Natural killer cell (primary cell): ENCODE data around the gene C6orf141. TPM values are rescaled to one million over a fixed set of nuclear protein-coding genes. Genes with fewer than 3 reads are reported as not detected.

Experiments used
- ATAC-seq, 3 donors: fragments of 150-1000 bp in 2 of 3; fragments of 200-7000 bp in 1 of 3; cut with Tn5 transposase; 1 replicate in 1 of 3; 2 replicates in 2 of 3; pipeline ENCODE4 v1.10.0; 2021; ENCODE audit warnings: mild to moderate bottlenecking in 2 of 3, moderate library complexity in 2 of 3
- DNase-seq, 2 donors: peaks; one replicate each; pipeline versions ENCODE4 v3.0.0 to v3.0.0-alpha.2; 2013 to 2021; ENCODE audit warnings: mixed read lengths in 1 of 2
- H3K27ac ChIP-seq: one replicate; pipeline ENCODE4 v1.5.1; 2013; ENCODE audit warnings: mild to moderate bottlenecking, low read length
- H3K27me3 ChIP-seq: one replicate; pipeline ENCODE4 v1.6.1; 2013; ENCODE audit warnings: low read length; ENCODE audit not compliant: control insufficient read depth, insufficient read depth
- H3K36me3 ChIP-seq: one replicate; pipeline ENCODE4 v1.6.1; 2013; ENCODE audit warnings: low read length; ENCODE audit not compliant: control insufficient read depth, insufficient read depth
- H3K4me1 ChIP-seq: one replicate; pipeline ENCODE4 v1.6.1; 2013; ENCODE audit warnings: low read length; ENCODE audit not compliant: control insufficient read depth, insufficient read depth
- H3K4me3 ChIP-seq: one replicate; pipeline ENCODE4 v1.5.1; 2013; ENCODE audit warnings: low read length
- H3K9me3 ChIP-seq: one replicate; pipeline ENCODE4 v1.6.1; 2013; ENCODE audit warnings: low read length; ENCODE audit not compliant: control insufficient read depth, insufficient read depth
- H3K27ac Mint-ChIP-seq, 2 donors: one replicate each; pipeline ENCODE4 v1.8.0; 2022; ENCODE audit warnings: mild to moderate bottlenecking in 2 of 2, mixed read lengths in 2 of 2, moderate library complexity in 1 of 2
- H3K27me3 Mint-ChIP-seq, 2 donors: one replicate each; pipeline ENCODE4 v1.8.0; 2022; ENCODE audit warnings: low read depth in 2 of 2, mixed read lengths in 2 of 2
- H3K36me3 Mint-ChIP-seq: one replicate; pipeline ENCODE4 v1.8.0; 2022; ENCODE audit warnings: mixed read lengths
- H3K4me1 Mint-ChIP-seq, 2 donors: one replicate each; pipeline ENCODE4 v1.8.0; 2022; ENCODE audit warnings: mixed read lengths in 2 of 2
- H3K4me3 Mint-ChIP-seq: one replicate; pipeline ENCODE4 v1.8.0; 2022; ENCODE audit warnings: mild to moderate bottlenecking, moderate library complexity, mixed read lengths
- H3K9me3 Mint-ChIP-seq, 2 donors: one replicate each; pipeline ENCODE4 v1.8.0; 2022; ENCODE audit warnings: mixed read lengths in 2 of 2
- WGBS: methylation state at CpG from one replicate; pipeline ENCODE4 v1.1.7; 2013; ENCODE audit warnings: missing lambda C conversion rate; ENCODE audit not compliant: insufficient coverage; 5-methylcytosine and 5-hydroxymethylcytosine counted together
- intact Hi-C: fragments of 100-400 bp; cut with micrococcal nuclease; formaldehyde crosslinking; loops from one replicate; pipeline ENCODE4 v1.14.2; 2022
- total RNA-seq, 4 donors: library from RNA; stranded (reverse); fragments of 120-200 nt in 1 of 4; gene quantifications; one replicate each; pipeline versions ENCODE4 v1.2.3 to v1.2.4, GENCODE V29; 2013 to 2022
- TF ChIP-seq, protein P1 (sequence below): fragments of 200-600 bp; IDR thresholded peaks from one replicate; pipeline ENCODE4 v1.8.0; 2022; ENCODE audit warnings: antibody characterized with exemption

C6orf141 gene
- total RNA-seq, 3 donors from 2014 or later (not counting 1 experiment from before 2014, with no cell fraction given) = not detected

DNA sequence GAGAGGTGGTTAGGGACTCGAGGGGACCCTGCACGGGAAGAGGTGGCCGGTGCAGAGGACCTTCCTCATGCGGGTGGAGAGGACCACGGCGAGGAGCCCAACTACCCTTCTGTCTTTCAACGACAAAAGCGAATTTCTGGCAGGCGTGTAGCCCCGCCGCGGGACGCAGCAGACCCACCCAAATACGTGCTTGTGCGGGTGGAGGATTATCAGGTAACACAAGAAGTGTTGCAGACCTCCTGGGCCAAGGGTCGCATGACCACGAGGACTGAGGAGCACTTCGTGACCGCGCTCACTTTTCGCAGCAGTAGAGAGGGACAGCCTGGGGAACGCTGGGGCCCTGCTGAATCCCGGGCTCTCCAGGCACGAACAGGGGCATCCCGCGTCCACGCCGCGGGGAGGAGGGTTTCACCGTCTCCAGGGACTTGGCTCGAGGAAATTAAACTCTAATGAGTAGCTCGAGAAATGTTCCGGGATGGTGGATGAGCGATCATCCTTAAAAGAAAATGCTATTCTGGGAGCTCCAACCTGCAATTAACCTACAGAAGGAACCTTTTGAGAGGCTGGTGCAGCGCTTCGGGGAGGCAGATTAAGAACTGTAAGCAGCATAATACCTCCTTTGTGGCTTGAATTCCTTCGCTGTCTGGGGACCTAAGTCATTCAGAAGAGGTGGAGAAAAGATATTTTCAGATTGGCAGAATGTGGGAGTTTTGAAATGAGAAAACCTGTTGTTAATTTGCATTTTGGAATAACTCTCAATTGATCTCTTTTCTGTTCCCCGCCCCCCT, 804 bp downstream of the C6orf141 start:
- DNase-seq (no peak), ATAC-seq (peak in 1 of 3 donors; percentile 28)
- Histone ChIP-seq H3K36me3 (no peaks in the 10 kb centered on the region), H3K4me3 (no peak overlapping the region), H3K9me3 (no peaks in the 10 kb centered on the region), H3K4me1 (peaks cover 14% of the 10 kb centered on the region), H3K27ac (no peak overlapping the region), H3K27me3 (peaks cover 21% of the 10 kb centered on the region)
- intact Hi-C loops = no loop called here
- Mint-ChIP-seq H3K27me3 (peaks cover 14 to 41% of the 10 kb centered on the region in 2 donors), H3K27ac (no peak overlapping the region), H3K4me1 (peaks cover 16 to 18% of the 10 kb centered on the region in 2 donors), H3K36me3 (no peaks in the 10 kb centered on the region), H3K9me3 (no peaks in the 10 kb centered on the region), H3K4me3 (peak overlapping the region; percentile 55)
- TF ChIP-seq, protein P1, sequence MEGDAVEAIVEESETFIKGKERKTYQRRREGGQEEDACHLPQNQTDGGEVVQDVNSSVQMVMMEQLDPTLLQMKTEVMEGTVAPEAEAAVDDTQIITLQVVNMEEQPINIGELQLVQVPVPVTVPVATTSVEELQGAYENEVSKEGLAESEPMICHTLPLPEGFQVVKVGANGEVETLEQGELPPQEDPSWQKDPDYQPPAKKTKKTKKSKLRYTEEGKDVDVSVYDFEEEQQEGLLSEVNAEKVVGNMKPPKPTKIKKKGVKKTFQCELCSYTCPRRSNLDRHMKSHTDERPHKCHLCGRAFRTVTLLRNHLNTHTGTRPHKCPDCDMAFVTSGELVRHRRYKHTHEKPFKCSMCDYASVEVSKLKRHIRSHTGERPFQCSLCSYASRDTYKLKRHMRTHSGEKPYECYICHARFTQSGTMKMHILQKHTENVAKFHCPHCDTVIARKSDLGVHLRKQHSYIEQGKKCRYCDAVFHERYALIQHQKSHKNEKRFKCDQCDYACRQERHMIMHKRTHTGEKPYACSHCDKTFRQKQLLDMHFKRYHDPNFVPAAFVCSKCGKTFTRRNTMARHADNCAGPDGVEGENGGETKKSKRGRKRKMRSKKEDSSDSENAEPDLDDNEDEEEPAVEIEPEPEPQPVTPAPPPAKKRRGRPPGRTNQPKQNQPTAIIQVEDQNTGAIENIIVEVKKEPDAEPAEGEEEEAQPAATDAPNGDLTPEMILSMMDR = no peak
- WGBS = 1% methylated on average over 37 of the region's 38 CpGs

GRCh38 chr6:49551866-49552129, 1.3 kb downstream of the C6orf141 start:
- Mint-ChIP-seq H3K36me3 (no peaks in the 10 kb centered on the region), H3K4me1 (peaks cover 16 to 18% of the 10 kb centered on the region in 2 donors), H3K27me3 (peaks cover 14 to 36% of the 10 kb centered on the region in 2 donors), H3K4me3 (peak overlapping the region; percentile 55), H3K27ac (no peak overlapping the region), H3K9me3 (no peaks in the 10 kb centered on the region)
- DNase-seq = no peak
- no peaks in the 10 kb centered on the region for H3K9me3 ChIP-seq
- H3K4me3 ChIP-seq = no peak overlapping the region
- intact Hi-C loops = no loop called here
- H3K36me3 ChIP-seq = no peaks in the 10 kb centered on the region
- peaks cover 21% of the 10 kb centered on the region for H3K27me3 ChIP-seq
- no peak overlapping the region for H3K27ac ChIP-seq
- no CpG with 5 or more reads among the region's 2 CpGs for WGBS
- no peak for ATAC-seq
- TF ChIP-seq, protein P1 = no peak
- H3K4me1 ChIP-seq = peaks cover 14% of the 10 kb centered on the region

DNA sequence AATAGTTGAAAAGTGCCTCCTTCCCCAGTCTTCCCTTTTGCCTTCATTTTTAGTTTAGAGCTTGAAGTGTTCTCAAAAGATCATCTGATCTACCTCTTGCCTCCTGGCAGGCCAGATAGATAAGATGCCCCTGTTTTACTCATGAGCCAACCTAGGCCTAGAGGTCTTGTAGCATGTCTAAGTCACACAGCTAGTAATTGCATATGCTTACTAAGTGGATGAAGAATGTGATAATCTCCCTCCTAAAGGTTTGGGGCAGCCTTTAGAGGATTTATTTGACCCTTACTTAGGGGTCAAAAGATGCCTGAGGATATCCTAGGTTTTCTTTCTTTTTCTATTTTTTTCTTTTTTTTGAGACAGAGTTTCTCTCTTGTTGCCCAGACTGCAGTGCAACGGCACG, 2.1 kb downstream of the C6orf141 start:
- 78% methylated on average over 2 of the region's 2 CpGs for WGBS
- Histone ChIP-seq H3K4me3 (no peak overlapping the region), H3K4me1 (peaks cover 14% of the 10 kb centered on the region), H3K36me3 (no peaks in the 10 kb centered on the region), H3K27me3 (peaks cover 21% of the 10 kb centered on the region), H3K9me3 (no peaks in the 10 kb centered on the region), H3K27ac (no peak overlapping the region)
- no peak for ATAC-seq
- TF ChIP-seq, protein P1 = no peak
- H3K9me3 Mint-ChIP-seq = no peaks in the 10 kb centered on the region
- no peak for DNase-seq
- intact Hi-C loops = no loop called here
- H3K27ac Mint-ChIP-seq = no peak overlapping the region
- peaks cover 16 to 18% of the 10 kb centered on the region in 2 donors for H3K4me1 Mint-ChIP-seq
- peaks cover 11 to 28% of the 10 kb centered on the region in 2 donors for H3K27me3 Mint-ChIP-seq
- H3K36me3 Mint-ChIP-seq = no peaks in the 10 kb centered on the region
- H3K4me3 Mint-ChIP-seq = no peak overlapping the region

- Histone ChIP-seq H3K36me3 (no peaks in the 10 kb centered on the region), H3K4me3 (no peak overlapping the region), H3K27ac (no peak overlapping the region), H3K4me1 (peaks cover 14% of the 10 kb centered on the region), H3K27me3 (peaks cover 20% of the 10 kb centered on the region), H3K9me3 (no peaks in the 10 kb centered on the region)
- Mint-ChIP-seq H3K4me3 (no peak overlapping the region), H3K36me3 (no peaks in the 10 kb centered on the region), H3K4me1 (peaks cover 16 to 18% of the 10 kb centered on the region in 2 donors), H3K27me3 (peaks cover 11 to 26% of the 10 kb centered on the region in 2 donors), H3K9me3 (no peaks in the 10 kb centered on the region), H3K27ac (no peak overlapping the region)
- DNase-seq = no peak
- no peak for ATAC-seq
- 92% methylated on average over 1 of the region's 1 CpG for WGBS
- intact Hi-C loops = no loop called here
- TF ChIP-seq, protein P1 = no peak
Measured at GRCh38 chr6:49553384-49553783, 2.9 kb downstream of the C6orf141 start.
